ENCODE results near the gene ZDHHC1.

The ZDHHC1 gene

DNA sequence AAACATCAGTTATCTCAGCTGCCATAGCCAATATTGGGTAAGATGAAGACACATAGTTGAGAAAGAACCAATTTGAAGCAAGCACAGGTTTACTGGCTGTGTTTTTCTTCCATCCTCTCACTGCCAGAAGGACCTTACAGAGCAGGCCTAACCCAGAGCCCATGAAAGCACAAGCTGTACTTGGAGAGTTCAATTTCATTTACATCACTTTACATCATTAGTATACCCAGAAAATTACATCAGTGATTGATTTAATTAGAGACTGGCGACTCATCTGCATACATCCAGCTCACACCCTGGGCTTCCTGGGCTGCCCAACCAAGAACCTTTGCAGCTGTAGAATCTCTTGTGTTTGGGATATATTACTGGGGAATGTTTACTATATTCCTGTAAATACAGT, 66.0 kb downstream of the ZDHHC1 start:
- no peak for DNase-seq

DNA sequence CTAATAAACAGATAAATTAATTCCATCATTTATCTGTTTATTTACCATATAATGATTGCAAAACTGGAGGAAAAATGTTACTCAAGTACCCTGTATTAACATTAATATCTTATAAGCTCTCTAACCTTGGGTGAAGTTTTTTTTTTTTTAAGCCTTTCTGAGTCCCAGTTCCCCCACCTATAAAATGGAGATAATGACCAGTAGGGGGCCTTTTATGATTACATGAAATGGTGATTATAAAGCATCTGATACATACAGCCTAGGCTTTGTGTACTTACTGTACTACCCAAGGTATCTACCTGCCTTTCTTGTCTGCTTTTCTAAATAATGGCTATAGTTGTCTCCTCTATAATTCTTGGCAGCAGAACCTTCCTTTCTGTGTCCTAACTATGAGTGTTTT, 67.1 kb downstream of the ZDHHC1 start:
- no peak for DNase-seq

DNA sequence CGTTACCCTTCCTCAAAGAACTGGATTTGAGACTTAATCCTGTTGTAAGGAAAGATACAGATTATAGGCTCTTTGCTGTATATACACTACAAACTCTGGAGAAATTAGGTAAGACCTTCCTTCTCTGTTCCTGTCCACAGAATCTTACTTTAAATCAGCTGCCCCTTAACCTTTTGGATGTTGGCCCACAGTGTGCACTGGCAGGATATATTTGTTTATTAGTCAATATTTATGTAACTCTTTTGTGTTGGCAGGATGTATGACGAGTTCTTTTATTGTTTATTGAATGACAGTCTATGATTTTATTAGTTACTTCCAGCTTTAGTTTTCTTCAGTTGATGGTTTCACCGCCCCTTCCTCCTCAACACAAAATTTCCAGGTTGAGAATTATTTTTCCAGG, 69.9 kb downstream of the ZDHHC1 start:
- DNase-seq = no peak

DNA sequence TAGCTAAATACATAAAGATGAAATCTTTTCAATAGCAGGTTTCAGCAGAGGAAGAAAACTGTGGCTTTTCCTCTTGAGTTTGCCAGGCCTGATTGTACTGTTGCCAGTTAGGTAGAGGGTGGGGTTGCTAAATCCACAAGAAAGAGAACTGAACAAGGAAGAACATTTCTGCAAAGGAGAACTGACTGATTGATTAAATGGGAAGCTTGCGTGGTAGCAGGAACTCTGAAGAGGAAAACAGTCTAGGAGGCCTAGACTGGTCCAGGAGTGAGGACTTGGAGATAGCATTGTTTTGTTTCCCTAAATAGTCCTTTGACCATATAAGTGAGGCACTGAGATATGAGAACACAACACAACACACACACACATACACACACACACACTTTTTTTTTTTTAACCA, 70.9 kb downstream of the ZDHHC1 start:
- no peak for DNase-seq

All from GF-D8 (cell line).